Bone marrow (tissue), 2 donors: Measurements from ENCODE around the gene KCTD16.

Experiments
- DNase-seq, 2 donors: peaks; one replicate each; lab custom pipeline; 2025; lab: John Stamatoyannopoulos, UW

KCTD16 gene

DNA sequence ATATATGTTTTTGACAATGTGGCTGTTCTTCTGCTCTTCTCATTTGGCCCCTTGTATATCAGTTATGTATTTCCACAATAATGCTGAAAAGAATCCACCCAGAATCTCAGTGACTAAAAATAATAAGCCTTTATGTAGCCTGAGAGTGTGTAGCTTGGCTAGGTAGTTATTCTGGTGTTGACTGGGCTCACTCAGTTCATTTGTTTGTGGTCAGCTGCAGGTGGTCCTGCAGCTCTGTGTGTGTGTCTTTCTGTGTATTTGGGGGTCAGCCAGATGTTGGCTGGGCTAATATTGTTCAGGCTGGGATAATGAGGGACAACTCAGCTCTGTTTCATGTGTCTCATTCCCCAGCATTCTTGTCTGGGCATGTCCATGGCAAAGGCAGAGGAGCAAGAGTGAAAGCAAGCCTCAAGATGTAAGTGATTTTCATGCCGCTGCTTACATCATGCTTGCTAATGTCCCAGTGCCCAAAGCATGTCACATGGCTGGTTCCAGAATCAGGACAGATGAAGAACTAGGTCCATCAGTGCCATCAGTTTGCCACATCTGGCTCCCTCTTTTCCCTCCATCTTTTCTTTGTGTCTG is 162.8 kb downstream of the KCTD16 start:
- no peak for DNase-seq

- no peak for DNase-seq
These were observed 164.9 kb downstream of the KCTD16 start for GRCh38 chr5:144335561-144335960.

GRCh38 chr5:144336191-144336961 is 165.7 kb downstream of the KCTD16 start:
- DNase-seq, result no peak

DNA sequence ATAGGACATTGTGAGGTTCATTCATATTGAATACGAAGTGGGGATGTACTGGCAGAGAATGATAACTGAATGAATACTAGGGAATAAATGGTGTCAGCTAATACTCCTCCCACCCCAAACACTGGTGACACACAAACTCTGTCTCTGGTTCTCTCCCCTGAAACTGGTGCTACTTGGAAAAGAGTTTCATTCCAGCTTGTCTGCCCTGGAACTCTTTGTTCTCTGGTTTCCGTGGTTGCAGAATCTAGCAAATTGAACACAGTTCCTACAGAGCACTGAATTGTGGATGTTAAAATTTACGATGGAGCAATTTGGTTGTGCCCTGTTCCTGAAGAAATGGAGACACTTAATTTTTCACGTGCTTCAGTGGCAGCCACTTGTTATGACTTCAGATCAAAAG is 181.7 kb downstream of the KCTD16 start:
- DNase-seq, result no peak

GRCh38 chr5:144352732-144353317 is 182.2 kb downstream of the KCTD16 start:
- DNase-seq, result no peak

GRCh38 chr5:144356489-144356888 is 185.8 kb downstream of the KCTD16 start:
- no peak for DNase-seq

GRCh38 chr5:144361406-144361805 is 190.7 kb downstream of the KCTD16 start:
- no peak for DNase-seq

DNA sequence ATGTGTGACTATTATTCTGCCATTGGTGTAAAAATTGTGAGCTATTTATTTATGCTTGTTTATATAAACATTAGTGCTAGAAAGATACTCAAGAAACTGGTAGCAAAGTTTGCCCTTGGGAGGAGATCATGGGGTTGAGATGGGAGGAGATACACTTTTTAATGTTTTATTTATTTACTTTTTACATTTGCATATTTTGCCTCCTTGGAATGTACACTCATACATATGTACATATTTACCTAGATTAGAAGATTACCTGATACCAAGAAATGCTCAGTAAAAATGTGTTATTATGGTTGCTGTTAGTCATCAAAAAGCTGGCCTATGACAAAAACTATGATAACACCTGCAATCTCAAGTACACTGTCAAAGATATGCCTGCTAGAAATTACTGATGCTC is 195.2 kb downstream of the KCTD16 start:
- DNase-seq, result no peak

- no peak for DNase-seq
These were observed 197.3 kb downstream of the KCTD16 start for GRCh38 chr5:144367991-144368390.

DNA sequence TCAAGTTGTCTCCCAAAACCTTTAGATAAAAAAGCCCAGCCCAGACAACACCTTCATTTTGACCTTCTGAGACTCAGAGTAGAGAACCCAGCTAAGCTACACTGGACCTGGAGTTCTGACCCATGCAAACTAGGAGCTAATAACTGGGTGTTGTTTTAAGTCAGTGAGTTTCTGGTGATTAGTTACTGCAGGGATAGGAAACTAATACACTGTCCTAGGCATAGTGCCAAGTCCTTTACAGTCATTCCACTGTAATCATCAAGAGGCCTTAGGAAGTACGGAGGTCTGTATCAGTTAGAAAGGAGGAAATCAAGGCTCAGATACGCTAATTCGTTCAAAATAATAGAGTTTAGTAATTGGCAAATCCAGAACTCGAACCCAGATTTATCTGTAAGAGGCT is 197.9 kb downstream of the KCTD16 start:
- DNase-seq, result no peak

GRCh38 chr5:144369006-144369405 is 198.3 kb downstream of the KCTD16 start:
- DNase-seq, result no peak

GRCh38 chr5:144370273-144370672 is 199.6 kb downstream of the KCTD16 start:
- no peak for DNase-seq

GRCh38 chr5:144374637-144375036 is 204.0 kb downstream of the KCTD16 start:
- DNase-seq, result no peak

GRCh38 chr5:144377207-144377606 is 206.5 kb downstream of the KCTD16 start:
- DNase-seq, result no peak

GRCh38 chr5:144378681-144379080 is 208.0 kb downstream of the KCTD16 start:
- DNase-seq, result no peak

GRCh38 chr5:144385597-144385996 is 214.9 kb downstream of the KCTD16 start:
- DNase-seq, result no peak

DNA sequence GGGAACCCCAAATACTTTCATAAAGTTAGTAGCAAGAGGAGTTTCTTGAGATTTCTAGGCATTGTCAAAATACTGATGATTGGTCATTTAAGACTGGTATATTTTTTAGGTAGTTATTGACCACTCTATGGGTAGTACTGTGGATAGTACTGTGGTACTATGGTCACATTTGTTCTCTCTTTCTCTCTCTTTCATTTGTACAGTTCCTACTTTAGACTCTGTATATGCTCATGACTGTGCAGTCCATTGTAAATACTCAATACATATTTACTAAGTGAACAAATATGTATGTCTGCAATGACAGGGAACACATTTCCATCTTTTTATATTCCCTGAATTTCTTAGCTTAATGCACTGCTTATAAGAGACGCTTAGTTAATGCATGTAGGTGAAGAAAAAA is 215.6 kb downstream of the KCTD16 start:
- no peak for DNase-seq

GRCh38 chr5:144390133-144390532 is 219.5 kb downstream of the KCTD16 start:
- no peak for DNase-seq

- no peak for DNase-seq
These were observed 220.4 kb downstream of the KCTD16 start for GRCh38 chr5:144391044-144391443.

GRCh38 chr5:144393641-144394435 is 223.2 kb downstream of the KCTD16 start:
- no peak for DNase-seq

DNA sequence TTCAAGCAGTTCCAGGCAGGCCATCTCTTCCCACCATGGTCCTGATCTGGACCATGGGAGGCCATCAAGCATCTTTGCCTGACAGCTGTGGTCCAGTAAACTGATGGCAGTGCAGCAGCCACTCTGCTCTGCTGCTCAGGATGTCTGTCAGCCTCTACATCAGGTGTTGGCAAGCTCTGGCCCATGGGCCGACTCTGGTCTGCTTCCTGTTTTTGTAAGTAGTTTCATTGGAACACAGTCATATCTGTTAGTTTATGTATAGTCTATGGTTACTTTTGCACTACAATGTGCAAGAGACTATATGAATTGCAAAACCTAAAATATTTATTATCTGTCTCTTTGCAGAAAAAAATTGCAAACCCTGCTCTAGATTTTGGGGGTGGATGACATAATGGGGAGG is 225.0 kb downstream of the KCTD16 start:
- DNase-seq, result no peak

DNA sequence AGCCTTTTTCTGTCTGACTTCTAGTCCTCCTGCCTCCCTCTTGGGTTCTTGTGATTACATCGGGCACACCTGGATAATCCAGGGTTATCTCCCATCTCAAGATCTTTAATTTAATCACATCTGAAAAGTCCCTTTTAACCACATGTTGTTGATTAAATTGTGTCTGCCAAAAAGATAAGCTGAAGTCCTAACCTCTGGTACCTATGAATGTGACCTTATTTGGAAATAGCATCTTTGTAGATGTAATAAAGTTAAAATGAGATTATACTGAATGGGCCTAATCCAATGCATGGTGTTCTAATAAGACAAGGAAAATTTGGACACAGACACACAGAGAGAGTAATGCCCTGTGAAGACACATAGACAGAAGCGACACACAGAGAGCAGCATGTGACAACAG is 232.4 kb downstream of the KCTD16 start:
- DNase-seq, result no peak
